ENCODE measurements around the gene HOXD8.

HOXD8 gene

DNA sequence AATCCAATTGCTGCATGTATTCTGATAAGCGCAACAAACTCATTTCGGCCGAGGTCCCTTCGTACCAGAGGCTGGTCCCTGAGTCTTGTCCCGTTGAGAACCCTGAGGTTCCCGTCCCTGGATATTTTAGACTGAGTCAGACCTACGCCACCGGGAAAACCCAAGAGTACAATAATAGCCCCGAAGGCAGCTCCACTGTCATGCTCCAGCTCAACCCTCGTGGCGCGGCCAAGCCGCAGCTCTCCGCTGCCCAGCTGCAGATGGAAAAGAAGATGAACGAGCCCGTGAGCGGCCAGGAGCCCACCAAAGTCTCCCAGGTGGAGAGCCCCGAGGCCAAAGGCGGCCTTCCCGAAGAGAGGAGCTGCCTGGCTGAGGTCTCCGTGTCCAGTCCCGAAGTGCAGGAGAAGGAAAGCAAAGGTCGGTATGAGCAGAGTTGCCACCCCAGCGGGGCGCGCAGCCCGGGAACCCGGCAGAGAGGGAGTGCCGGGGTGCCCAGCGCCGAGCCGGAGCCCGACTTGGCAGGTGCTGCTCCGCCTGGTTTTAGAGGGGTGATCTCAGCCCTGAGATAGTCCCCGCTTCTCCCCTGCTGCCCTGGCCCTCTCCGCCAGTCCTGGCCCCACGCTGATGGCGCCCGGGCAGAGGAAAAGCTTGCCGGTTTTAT, 12.2 kb upstream of the HOXD8 start:
- no peak for DNase-seq

DNA sequence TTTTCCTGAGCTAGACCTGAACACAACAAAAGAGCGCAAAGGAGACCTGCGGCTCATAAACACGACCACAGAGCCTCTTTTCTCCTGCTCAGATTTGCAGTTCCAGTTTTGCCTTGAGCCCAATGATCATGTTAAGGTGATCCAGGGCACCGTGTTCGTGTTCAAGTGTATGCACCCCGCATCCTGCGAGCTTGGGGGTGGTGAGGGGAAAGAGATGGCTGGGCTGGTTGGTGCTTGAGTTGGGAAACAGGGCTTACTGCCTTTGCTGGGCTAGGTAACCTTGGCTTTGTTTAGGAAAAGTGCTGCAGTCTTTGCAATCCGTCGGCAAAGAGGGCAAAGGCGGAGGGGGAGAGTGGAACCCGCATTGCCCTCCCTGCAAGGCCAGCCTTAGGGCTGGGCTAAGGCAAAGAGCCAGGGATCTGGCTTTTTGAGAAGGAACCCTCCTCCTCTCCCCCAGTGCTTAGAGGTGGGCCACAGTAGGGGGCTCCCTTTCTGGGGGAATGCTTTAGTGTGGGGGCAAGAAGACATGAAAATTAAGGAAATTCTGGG, 11.6 kb upstream of the HOXD8 start:
- DNase-seq: no peak

DNA sequence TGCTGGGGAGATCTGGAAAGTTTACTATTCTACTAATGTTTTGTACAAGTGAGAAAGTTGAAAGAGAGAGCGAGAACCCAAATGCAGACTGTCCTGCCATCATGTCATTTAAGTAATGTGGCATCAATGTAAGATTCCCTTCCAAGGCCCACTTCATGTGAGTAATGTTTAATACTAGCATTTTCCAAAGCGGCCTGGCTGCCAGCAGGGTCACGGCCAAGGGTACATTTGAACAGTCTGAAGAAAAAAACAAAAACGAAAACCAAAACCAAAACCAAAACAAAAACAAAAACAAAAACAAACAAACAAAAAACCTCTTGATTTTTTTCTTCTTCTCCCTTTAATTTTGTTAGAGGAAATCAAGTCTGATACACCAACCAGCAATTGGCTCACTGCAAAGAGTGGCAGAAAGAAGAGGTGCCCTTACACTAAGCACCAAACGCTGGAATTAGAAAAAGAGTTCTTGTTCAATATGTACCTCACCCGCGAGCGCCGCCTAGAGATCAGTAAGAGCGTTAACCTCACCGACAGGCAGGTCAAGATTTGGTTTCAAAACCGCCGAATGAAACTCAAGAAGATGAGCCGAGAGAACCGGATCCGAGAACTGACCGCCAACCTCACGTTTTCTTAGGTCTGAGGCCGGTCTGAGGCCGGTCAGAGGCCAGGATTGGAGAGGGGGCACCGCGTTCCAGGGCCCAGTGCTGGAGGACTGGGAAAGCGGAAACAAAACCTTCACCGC, 10.7 kb upstream of the HOXD8 start:
- no peak for DNase-seq

DNA sequence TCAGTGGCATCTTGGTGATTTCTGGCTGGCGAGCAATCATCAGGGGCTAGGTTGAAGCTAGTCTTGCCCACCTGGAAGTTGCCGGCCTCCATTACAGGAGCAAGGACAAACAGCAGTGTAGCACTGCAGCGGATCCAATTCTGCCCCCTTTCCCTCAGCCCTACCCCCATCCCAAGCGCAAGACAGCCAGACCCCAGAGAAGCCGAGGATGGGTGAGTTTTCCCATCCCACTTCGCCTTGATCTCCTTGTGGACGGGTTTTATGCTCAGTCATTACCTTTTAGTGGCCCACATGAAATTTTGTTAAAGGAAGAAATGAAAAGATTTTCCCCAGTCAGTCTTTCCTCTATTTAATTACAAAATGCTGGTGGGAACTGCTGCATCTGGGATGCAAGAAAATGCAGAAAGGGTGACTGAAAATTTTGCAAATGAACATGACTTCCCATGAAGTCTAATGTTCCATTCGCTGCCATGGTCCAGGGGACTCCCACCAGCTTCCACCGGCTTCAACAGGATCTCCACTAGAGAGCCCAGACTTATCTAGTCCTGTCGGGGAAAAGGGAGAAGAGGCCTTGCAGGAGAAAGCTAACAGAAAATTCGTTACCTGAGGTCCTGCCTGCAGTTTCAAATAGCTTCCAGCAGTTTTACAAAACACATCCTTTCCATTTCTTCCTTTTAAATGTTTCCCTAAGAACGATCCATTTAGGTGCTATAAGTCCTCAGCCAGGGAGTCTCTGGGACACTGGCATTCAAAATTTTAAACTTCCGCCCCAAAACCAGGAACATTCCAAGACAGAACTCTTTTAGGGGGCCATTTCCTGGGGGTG, 8.9 kb upstream of the HOXD8 start:
- no peak for DNase-seq

DNA sequence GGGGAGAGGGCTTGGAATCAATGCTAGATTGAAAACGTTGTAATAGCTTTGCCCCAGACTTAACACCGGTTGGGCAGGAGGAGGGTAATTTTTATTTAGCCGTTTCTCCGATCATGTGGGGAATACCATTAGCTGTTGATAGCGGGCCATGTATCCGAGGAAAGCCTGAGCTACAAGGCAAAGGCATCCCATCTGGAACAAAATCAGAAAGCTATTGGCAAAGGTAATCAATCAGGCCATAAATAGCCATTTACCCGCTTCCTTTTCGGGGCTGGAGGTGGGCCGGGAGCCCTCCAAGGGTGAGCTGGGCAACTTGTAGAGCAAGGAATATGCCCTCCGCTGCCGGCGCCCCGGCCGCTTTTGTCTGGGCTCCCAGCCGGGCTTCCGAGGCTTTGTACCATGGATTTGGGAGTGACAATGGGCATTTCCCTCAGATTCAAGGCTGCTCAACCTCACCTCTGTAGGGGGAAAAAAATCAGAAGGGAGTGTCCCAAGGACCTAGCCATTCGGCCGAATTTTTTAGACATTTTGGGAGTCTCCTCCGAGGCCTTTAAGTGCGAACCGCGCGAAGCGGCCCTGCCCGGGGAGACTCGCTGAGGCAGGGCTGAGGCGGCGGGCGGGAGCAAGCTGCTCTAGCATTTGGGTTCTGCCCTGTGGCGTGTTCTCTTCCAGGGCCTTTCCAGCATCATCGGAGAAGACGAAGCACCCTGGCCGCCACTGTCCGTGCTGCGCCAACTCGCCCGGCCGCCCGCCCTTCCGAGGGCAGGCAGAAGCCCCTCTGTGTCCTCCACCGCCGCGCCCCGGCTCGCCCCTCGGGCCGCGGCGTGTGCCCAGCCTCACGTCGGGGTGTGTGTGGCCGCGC, 8.1 kb upstream of the HOXD8 start:
- DNase-seq: no peak

DNA sequence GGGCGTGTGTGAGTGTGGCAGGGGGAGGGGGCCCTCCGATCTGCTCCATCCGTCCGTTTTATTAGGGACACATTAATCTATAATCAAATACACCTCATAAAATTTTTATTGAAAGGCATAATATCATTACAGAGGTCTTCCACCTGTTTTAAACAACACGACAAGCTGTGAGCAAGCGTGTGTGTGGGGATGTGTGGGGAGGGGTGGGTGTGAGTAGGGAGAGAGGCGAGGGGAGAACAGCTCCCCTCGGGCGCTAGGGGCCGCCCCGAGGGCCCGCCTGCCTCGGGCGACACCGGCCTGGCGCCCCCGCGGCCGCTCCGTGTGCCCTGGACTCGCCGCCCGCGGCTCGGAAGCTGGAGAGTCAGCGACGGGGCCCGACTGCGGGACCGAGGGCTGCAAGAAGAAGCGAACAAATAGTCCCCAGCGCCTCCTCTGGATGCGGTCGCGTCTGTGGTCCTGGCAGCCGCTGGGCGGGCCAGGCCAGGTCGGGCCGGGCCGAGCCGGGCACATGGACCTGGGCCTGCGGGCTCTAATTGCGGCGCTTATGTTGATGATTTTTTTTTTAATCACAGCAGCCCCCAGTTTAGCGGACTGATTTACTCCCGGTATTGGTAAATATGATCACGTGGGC, 7.3 kb upstream of the HOXD8 start:
- no peak for DNase-seq

DNA sequence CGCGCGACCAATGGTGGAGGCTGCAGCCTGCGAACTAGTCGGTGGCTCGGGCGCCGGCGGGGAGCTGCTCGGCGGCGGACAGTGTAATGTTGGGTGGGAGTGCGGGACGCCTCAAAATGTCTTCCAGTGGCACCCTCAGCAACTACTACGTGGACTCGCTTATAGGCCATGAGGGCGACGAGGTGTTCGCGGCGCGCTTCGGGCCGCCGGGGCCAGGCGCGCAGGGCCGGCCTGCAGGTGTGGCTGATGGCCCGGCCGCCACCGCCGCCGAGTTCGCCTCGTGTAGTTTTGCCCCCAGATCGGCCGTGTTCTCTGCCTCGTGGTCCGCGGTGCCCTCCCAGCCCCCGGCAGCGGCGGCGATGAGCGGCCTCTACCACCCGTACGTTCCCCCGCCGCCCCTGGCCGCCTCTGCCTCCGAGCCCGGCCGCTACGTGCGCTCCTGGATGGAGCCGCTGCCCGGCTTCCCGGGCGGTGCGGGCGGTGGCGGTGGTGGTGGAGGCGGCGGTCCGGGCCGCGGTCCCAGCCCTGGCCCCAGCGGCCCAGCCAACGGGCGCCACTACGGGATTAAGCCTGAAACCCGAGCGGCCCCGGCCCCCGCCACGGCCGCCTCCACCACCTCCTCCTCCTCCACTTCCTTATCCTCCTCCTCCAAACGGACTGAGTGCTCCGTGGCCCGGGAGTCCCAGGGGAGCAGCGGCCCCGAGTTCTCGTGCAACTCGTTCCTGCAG, 6.7 kb upstream of the HOXD8 start, which contains the start of gene HOXD9:
TSS of gene HOXD9 (plus strand) at position 37 of the 728 bp plus-strand sequence. CDS start at position 87, 50 bp downstream.
- no peak for DNase-seq

DNA sequence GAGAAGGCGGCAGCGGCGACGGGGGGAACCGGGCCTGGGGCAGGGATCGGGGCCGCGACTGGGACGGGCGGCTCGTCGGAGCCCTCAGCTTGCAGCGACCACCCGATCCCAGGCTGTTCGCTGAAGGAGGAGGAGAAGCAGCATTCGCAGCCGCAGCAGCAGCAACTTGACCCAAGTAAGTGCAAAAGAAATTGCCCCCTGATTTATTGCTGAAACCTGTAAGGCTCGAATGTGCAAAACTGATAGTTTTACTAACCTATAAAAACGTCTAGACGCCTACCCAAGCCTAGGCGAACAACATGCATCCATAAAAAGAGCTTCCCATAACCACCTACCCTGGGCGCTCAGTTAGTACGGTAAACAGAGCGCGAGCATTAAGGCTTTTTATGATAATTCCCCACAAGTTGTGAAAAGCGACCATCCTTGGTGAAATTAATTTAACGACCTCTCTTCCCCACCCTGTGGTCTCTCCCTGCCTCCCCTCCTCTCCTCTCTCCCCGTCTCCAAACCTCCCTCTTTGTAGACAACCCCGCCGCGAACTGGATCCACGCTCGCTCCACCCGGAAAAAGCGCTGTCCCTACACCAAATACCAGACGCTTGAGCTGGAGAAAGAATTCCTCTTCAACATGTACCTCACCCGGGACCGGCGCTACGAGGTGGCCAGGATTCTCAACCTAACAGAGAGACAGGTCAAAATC, 5.9 kb upstream of the HOXD8 start:
- no peak for DNase-seq

DNA sequence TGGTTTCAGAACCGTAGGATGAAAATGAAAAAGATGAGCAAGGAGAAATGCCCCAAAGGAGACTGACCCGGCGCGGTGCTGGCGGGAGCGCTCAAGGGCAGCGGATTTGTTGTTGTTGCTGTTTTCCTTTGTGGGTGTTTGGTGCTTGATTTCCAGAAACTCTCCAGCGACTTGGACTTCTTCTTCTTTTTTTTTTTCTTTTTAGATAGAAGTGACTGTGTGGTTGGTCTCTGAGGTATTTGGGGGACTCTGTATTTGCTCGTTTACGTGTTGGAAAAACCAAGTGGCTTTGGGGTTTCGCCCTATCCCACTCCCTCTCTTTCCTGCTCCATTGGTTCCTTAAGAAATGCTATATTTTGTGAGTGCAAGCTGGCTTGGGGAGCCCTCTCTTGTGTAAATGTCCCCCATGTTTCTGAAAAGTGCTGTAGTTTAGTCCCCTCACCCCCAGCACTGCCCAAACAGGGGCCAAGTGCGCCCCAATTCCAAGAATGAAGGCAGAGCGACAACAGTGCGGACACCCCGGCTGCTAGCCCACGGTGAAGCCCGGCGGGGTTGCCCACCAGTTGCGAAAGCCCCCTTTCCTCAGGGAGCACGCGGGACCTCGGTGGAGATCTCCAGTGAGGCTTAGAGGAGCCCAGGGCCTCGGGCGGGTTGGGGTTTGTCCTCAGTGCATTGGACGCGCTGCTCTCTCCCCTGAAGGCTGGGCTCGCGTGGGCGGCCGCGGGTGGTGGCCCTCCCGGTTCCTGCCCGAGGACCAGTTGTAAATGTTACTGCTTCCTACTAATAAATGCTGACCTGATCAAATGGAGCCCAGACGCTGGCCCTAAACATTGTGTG, 5.2 kb upstream of the HOXD8 start:
- DNase-seq: no peak

DNA sequence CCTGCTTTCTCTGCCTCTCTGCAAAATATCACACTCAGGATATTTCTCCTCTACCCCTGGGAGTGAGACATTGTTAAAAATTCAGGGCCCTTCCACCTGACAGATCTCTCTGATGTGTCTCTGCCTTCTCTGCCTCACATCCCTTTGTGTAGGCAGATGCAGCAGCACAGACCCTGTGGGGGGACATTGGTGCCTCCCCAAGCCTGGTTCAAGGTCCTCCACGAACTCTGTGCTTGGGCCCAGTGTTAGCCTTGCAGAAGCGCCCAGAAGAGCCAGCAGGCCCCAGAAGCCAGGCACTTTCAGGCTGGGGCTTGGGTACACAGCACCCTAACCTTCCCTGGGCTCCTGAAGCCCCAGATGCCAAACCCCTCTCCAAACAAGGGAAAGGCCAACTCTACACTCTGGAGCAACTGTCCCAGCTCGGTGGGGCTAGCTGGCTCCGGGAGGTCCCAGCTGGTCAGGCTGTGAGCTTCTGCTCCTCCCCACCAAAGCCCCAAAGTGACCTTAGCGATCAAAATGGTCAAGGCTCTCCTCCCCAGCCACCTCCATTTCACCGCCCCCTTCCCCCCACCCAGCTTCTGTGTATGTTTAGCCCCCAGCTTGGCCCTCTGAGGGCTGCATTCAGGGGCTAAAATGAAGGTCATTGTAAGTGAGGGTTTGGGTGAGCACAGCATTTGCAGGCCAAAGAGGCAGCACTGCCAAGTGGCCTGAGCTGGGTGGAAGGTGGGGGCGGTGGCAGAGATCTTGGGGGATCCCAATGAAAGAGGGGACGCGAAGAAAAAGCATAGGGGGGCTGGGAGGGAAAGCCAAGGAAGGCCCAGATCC, 4.3 kb upstream of the HOXD8 start:
- DNase-seq: no peak

DNA sequence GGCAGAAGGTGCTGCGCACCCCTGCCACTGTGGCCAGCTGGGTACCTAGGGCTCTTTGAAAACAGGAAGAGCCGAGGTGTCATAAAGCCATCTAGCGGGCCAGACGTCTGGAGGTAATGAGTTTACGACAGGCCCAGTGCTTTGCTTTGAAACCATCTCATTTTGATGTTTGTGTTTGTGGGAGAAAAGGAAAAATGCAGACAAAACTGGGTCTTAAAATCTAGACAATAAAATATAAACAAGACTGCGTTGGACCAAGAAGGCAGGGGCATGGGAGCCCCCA, 3.8 kb upstream of the HOXD8 start:
- DNase-seq: no peak

DNA sequence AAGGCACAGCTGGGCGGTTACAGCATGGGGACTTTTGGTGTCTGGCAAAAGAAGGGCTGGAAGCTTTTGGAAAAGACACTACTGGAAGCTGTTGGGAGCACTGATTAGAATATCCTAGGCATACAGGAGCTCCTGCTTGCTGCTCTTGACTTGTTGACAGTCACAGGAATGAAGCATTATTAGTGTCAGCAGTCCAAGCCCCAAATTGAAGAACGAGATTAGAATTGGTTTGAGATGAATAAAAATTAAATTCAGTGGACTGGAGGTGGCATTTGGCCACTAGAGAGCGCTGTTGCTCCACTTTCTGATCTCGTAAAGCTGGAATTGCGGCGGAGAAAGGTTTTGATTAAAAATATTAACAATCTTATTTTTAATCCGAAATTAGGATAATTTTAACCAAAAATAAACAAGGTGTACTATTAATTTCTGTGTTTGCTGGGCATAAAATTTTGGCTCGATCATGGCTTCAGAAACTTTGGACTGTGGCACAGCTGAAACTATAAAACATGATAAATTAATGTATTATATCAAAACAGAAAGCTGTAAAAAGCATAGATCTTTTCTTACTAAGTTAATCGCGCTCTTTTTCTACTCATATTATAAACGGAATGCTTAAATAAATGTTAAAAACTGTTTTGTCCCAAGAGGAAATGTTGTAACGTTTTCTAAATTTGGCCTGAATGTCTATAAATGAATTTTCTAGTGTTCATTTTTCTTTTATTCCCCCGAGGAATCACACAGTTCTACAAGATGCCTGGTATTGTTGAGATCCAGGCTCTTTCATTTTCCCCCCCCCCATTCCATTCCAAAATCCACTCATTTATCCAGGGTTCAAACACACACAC, 2.4 kb upstream of the HOXD8 start:
- DNase-seq: peak; percentile 65

DNA sequence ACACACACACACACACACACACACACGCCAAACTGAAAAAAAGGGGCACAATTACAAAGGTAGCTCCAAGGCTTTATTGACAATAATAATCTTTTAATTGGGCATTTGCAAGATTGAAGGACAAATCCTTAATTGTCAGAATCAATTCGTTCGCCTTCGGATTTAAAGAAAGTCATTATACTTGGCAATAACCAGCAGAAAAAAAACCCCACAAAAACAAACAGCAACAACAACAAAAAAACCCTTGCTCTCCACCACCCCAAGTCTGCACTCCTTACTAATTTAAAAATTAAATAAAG, 1.8 kb upstream of the HOXD8 start:
- no peak for DNase-seq

DNA sequence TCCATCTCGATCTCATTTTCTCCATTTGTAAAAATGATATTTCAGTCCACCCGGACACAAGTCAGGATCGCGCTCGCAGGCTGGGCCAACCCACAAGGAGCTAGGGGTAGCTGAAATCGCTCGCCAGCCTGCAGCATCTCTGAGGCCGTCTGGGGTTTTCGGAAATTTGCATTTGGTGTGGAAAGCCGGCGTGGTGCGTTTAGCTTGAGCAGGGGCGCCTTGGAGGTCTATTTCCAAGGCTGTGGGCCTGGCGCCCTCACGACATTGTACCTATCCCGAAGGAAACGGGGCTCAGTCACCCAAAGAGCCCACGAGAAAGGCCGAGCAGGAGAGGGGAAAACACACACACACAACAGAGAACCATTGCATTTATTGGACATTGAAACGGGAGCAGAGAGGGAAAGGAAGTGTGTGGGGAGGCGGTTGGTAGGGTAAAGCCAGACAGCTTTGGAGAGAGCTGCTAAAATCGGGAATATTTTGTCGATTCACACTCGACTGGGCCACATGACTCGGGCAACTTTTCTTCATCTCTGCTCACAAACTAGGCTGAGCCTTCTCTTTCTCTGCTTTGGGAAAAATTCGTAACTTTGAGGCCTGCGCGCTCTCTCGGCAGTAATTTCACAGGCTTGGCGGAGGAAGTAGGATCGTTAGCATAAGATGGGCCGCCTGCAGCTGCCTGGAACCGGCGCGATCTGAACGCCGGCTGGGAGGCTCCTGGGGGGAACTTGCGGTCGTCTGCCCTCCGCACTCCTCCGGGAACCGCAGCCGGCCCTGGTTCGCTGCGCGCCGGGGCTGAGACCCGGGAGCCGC, 1.1 kb upstream of the HOXD8 start:
- no peak for DNase-seq

DNA sequence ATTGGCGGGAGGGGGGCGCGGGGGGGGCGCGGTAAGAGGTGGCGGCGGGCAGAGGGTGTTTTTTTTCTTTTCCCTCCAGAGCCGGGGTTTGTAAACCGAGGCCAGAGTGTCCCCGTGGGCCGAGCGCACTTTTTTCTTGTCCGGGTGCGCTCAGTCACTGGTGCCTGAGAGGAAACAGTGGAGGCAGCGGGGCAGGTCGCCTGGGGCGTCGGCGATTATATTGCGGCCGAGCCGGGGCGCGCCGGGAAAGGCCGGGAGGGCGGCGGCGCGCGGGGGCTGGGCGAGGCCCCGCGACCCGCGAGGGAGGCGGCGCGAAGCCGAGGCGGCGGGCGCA, 275 bp downstream of the HOXD8 start:
- peak; percentile 14 for DNase-seq

DNA sequence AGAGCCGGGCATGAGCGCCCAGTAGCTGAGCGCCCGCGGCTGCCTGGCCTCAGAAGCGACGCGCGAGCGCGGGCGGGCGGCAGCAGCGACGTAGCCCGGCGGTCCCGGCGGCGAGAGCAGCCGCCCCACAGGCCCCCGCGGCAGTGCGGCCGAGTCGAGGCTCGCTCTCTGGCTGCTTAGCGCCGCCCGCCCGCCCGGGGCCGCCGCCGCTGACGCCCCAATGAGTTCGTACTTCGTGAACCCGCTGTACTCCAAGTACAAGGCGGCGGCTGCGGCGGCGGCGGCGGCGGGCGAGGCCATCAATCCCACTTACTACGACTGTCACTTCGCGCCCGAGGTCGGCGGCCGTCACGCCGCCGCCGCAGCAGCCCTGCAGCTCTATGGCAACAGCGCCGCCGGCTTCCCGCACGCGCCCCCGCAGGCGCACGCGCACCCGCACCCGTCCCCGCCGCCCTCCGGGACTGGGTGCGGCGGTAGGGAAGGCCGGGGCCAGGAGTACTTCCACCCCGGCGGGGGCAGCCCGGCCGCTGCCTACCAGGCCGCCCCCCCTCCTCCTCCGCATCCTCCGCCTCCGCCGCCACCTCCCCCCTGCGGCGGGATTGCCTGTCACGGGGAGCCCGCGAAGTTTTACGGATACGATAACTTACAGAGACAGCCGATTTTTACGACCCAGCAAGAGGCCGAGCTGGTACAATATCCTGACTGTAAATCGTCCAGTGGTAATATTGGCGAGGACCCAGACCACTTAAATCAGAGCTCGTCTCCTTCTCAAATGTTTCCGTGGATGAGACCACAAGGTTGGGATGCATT, 847 bp downstream of the HOXD8 start:
- no peak for DNase-seq

All from NCI-H1694 (cell line).